Ovary (tissue), 9 donors: ENCODE results near the gene SEMA5A. TPM values are rescaled to one million over a fixed set of nuclear protein-coding genes. Genes with fewer than 3 reads are reported as not detected.

Source experiments
- DNase-seq, 5 donors: peaks; one replicate each; pipeline ENCODE4 v3.0.0-alpha.2; 2019 to 2020
- H3K27ac ChIP-seq, 2 donors: fragments of 200-600 bp; one replicate each; pipeline versions ENCODE4 v1.5.1 to v1.8.0; 2019 to 2022
- H3K27me3 ChIP-seq: fragments of 200-600 bp; one replicate; pipeline ENCODE4 v1.8.0; 2022
- H3K36me3 ChIP-seq: fragments of 200-600 bp; sonication (generic); one replicate; pipeline ENCODE4 v1.5.1; 2019
- H3K4me1 ChIP-seq: one replicate; pipeline ENCODE4 v1.8.1; 2013; ENCODE audit warnings: mild to moderate bottlenecking, moderate library complexity; ENCODE audit not compliant: insufficient read depth
- H3K4me3 ChIP-seq: fragments of 200-600 bp; sonication (generic); one replicate; pipeline ENCODE4 v1.5.1; 2017
- H3K9me3 ChIP-seq, 2 donors: fragments of 200-600 bp in 1 of 2; sonication (generic) in 1 of 2; one replicate each; pipeline versions ENCODE4 v1.5.1 to v1.8.1; 2013 to 2019; ENCODE audit warnings: mild to moderate bottlenecking in 1 of 2, moderate library complexity in 1 of 2
- EP300 ChIP-seq: sonication (generic); formaldehyde crosslinking; IDR thresholded peaks from one replicate; pipeline ENCODE4 v1.6.1; 2017; ENCODE audit warnings: antibody characterized with exemption
- POLR2A ChIP-seq: fragments of 450-650 bp; IDR thresholded peaks from one replicate; pipeline ENCODE4 v1.6.1; 2017; ENCODE audit warnings: antibody characterized with exemption, mild to moderate bottlenecking, moderate library complexity
- WGBS, 3 donors: extraction: QIAGEN DNeasy Blood & Tissue Kit in 1 of 3; methylation state at CpG; one replicate each; pipeline versions ENCODE4 v1.1.5 to v1.1.7; 2013 to 2017; 5-methylcytosine and 5-hydroxymethylcytosine counted together
- intact Hi-C, 4 donors: fragments of 100-400 bp; cut with DNase I; formaldehyde crosslinking; loops; one replicate each; pipeline versions ENCODE4 v1.11.0 to v1.15.1; 2022 to 2023
- polyA plus RNA-seq, 2 donors: library from polyadenylated mRNA; stranded (reverse); fragments of 200-250 nt in 1 of 2; fragments of 350-450 nt in 1 of 2; fragmentation: Illumina TruSeq in 1 of 2; extraction: RNeasy Lipid Tissue Mini Kit (QIAGEN cat#74804) in 1 of 2; gene quantifications; one replicate each; pipeline ENCODE4 v1.2.3, GENCODE V29; 2013 to 2014
- total RNA-seq, 7 donors: library from RNA; depleted of rRNA in 2 of 7; stranded (reverse); fragments of >200 nt in 2 of 7; fragmentation: NEBNext Ultra II Directional in 3 of 7; extraction: Animal tissue kit (Norgen Biotek cat#: 25700) in 3 of 7; gene quantifications; one replicate each; pipeline versions ENCODE4 v1.1.0 to v1.2.4, GENCODE V29; 2016 to 2023
- TF ChIP-seq, protein P1 (sequence below), 3 donors: fragments of 450-650 bp in 2 of 3; fragments of 200-600 bp in 1 of 3; IDR thresholded peaks; one replicate each; pipeline versions ENCODE4 v1.5.1 to v1.8.0; 2016 to 2022; ENCODE audit warnings: antibody characterized with exemption in 3 of 3, mild to moderate bottlenecking in 1 of 3
- donor health status: DM: no; HTN: no; CAD: no; lungs with moderate emphysema.
- donor health status: DM: no; HTN: no; CAD: no.
- donor health status: Bipolar disorder and iron deficiency.
- donor health status: DM: yes; HTN: yes; CAD: no.
- donor health status: DM: no; HTN: no; CAD: no.
- donor health status: DM: yes; HTN: yes; CAD: no.

SEMA5A gene
- total and polyA plus RNA-seq, 9 donors = 2.0 to 6.6 (median 4.3) TPM

DNA sequence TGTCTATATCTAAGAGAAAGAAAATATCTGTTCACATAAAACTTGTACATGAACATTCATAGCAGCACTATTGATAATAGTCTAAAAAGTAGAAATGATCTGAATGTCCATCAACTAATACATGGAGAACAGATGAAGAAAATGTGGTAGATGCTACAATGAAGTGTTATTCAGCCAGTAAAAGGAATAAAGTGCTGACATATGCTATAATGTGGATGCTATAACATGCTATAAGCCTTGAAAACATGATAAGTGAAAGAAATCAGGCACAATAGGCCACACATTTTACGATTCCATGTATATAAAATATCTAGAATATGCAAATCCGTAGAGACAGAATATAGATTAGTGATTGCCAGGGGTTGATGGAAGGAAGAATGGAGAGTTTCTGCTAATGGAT lies 146.8 kb downstream of the SEMA5A start:
- TF ChIP-seq, protein P1, sequence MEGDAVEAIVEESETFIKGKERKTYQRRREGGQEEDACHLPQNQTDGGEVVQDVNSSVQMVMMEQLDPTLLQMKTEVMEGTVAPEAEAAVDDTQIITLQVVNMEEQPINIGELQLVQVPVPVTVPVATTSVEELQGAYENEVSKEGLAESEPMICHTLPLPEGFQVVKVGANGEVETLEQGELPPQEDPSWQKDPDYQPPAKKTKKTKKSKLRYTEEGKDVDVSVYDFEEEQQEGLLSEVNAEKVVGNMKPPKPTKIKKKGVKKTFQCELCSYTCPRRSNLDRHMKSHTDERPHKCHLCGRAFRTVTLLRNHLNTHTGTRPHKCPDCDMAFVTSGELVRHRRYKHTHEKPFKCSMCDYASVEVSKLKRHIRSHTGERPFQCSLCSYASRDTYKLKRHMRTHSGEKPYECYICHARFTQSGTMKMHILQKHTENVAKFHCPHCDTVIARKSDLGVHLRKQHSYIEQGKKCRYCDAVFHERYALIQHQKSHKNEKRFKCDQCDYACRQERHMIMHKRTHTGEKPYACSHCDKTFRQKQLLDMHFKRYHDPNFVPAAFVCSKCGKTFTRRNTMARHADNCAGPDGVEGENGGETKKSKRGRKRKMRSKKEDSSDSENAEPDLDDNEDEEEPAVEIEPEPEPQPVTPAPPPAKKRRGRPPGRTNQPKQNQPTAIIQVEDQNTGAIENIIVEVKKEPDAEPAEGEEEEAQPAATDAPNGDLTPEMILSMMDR (IDR thresholded peaks at IDR 0.05) = no peak
- no peak for TF ChIP-seq EP300
- no peak for TF ChIP-seq POLR2A
- intact Hi-C loops = no loop called here
- DNase-seq = no peak
- Histone ChIP-seq H3K4me3 (no peak overlapping the region), H3K27ac (no peak overlapping the region), H3K36me3 (no peaks in the 10 kb centered on the region), H3K4me1 (no peaks in the 10 kb centered on the region), H3K9me3 (no peaks in the 10 kb centered on the region), H3K27me3 (no peaks in the 10 kb centered on the region)
- WGBS, 3 donors = 93 to 98% (median 98%) methylated on average over 2 of the region's 2 CpGs

DNA sequence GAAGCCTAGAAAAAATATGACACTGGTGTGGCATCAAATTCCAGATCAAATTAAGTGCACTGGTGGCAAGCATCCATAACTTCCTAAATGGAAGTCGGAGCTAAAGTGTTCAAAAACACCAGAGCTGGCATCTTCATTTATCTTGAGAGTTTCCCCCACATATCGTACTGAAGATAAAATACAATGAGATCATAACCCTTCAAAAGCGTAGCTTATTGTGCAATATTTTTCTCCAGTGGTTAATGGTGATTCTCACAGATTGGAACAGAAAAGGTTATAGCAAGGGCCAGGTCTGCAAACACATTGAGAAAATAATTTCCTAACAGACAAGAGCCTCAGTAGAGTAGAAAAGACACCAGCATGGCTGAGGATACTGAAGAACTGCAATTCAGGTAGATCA lies 147.6 kb downstream of the SEMA5A start:
- DNase-seq = no peak
- Histone ChIP-seq H3K36me3 (no peaks in the 10 kb centered on the region), H3K27me3 (no peaks in the 10 kb centered on the region), H3K4me1 (no peaks in the 10 kb centered on the region), H3K9me3 (no peaks in the 10 kb centered on the region), H3K4me3 (no peak overlapping the region), H3K27ac (no peak overlapping the region)
- TF ChIP-seq, protein P1 (IDR thresholded peaks at IDR 0.05) = no peak
- TF ChIP-seq EP300 (no peak), POLR2A (no peak)
- WGBS, 3 donors = 72 to 90% (median 82%) methylated on average over 3 of the region's 3 CpGs
- intact Hi-C loops = no loop called here

DNA sequence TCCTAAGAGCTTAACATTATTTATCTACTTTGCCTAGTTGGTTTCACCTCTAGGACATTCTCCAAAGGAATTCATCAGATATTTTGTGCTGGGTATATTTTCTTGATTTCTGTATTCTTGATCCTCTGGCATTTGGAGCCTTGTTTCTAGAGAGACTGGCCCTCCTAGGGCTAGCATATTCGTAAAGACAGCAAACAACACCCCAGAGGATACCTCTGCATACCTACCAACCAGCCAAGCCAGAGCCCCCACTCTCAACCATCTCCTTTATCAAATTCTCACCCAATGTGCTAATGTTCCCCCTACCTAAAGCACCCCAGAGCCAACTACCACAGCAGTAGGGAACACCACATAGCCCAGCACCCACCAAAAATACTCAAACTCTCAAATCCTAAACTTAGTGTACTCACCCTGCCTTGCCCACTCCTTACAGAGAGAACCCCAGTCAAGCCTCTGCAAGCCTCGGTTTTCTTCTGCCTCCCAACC lies 149.5 kb downstream of the SEMA5A start:
- TF ChIP-seq EP300 (no peak), POLR2A (no peak)
- TF ChIP-seq, protein P1 (IDR thresholded peaks at IDR 0.05) = no peak
- Histone ChIP-seq H3K27ac (no peak overlapping the region), H3K4me1 (no peaks in the 10 kb centered on the region), H3K9me3 (no peaks in the 10 kb centered on the region), H3K27me3 (no peaks in the 10 kb centered on the region), H3K4me3 (no peak overlapping the region), H3K36me3 (no peaks in the 10 kb centered on the region)
- intact Hi-C loops = no loop called here
- no peak for DNase-seq
- WGBS, 3 donors = 74 to 81% (median 80%) methylated on average over 2 of the region's 2 CpGs

DNA sequence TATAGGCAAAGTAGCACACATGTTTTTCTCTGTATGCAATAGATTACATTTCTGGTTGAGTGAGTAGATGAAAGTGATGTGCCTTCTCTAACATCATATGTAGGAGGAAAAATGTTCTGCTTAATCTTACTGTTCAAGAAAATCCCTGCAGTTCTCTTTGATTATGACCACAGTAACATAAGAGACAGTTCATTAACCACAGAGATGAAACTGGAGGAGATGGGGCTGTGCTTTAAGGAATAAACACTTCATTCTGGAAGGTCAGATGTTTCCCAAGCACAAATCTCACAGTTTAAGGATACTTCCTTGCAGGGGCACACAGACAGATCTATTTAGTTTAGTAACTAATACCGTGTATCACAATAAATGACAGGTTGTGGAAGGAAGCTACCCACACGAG lies 150.2 kb downstream of the SEMA5A start:
- DNase-seq = no peak
- intact Hi-C loops = no loop called here

More for the DNA sequence above, 150.2 kb downstream of the SEMA5A start:
- Histone ChIP-seq H3K4me1 (no peaks in the 10 kb centered on the region), H3K36me3 (no peaks in the 10 kb centered on the region), H3K4me3 (no peak overlapping the region), H3K27ac (no peak overlapping the region), H3K9me3 (no peaks in the 10 kb centered on the region), H3K27me3 (no peaks in the 10 kb centered on the region)
- TF ChIP-seq, protein P1 (IDR thresholded peaks at IDR 0.05) = no peak
- WGBS, 3 donors = 25 to 38% (median 32%) methylated on average over 2 of the region's 2 CpGs
